Measurements from ENCODE around the gene SLC20A1.
"Not testable (repeated sequence)": the region's sequence is repeated elsewhere in the genome, so short reads cannot be mapped to it uniquely, and the experiment has no call there.

SLC20A1 gene

DNA sequence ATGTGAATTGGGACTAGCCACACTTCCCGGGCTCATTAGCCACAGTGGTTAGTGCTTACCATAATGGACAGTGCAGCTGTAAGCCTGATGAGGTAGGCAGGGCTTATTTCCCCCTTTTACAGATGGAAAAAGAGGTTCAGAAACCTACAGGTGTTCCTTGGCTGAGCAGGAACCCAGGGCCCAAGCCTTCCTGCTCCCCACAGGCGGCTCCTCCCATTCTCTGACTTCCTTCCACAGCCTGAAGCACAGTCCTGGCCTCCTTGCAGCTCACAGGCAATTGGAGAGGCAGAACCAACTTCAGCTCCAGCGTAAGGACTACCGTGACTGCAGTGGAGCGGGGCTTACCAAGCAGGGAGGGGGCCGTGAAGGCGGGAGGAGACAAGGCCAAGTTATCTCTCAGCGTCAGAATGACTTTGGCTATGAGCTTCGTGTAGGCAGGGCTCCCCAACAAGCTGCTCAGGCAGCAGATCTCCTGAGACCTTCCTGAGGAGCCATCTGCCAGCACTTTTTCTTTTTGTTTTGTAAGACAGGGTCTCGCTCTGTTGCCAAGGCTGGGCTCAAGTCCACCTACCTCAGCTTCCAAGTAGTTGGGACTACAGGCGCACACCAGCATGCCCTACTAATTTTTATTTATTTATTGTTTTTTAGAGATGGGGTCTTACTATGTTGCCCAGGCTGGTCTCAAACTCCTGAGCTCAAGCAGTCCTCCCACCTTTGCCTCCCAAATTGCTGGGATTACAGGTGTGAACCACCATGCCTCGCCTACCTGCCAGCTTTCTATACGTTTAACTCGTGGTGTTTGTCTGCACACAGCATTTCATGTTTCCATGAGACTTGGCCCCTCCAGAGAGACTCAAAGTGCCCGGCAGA, 40.8 kb downstream of the SLC20A1 start:
- DNase-seq: no peak

DNA sequence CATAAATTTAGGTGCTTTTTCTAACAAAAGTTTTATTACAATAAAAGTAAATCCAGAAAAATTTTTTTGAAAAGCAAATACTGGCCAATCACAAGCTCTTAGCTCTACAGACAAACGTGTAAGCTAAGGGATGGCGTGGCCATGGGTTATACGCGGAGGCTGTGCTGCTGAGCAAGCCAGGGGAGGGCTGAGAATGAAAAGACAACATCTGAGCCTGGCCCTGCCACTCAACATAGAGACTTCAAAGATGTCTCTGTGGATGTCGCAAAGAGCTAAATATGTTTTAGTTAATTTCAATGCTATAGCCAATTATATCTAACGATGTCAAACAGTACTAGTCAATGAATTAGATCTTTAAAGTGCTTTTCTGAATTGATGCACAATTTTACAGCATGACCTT, 41.8 kb downstream of the SLC20A1 start:
- DNase-seq: no peak

DNA sequence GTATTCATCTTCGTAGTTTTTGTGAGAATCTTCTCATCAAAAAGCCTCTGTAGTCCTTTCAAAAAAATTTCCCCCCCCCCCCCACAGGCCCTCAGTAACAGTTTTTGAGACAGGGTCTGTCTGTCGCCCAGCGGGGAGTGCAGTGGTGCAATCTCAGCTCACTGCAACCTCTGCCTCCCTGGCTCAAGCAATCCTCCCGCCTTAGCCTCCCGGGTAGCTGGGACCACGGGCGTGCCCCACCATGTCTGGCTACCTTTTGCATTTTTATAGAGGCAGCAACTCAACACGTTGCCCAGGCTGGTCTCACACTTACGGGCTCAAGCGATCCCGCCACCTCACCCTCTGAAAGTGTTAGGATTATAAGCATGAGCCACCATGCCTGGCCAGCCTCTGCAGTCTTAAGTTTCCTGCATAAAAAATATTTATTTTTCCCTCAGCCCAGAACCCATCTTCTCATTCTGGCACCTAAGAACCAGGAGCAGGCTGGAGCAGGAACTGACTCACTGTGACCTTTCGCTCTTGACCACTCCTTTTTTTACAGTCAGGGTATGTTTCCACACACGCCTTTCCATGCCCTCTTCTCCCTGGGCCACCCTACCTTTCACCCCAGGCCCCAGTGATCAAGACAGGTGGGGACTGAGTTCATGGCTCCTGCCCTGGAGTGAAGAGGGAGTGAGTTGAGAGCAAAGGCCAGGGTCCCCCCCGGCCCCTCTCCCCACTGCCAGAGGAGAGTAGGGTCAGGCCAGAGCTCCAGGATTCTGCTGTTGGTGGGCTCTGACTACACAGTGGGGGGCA, 42.5 kb downstream of the SLC20A1 start:
- no peak for DNase-seq

DNA sequence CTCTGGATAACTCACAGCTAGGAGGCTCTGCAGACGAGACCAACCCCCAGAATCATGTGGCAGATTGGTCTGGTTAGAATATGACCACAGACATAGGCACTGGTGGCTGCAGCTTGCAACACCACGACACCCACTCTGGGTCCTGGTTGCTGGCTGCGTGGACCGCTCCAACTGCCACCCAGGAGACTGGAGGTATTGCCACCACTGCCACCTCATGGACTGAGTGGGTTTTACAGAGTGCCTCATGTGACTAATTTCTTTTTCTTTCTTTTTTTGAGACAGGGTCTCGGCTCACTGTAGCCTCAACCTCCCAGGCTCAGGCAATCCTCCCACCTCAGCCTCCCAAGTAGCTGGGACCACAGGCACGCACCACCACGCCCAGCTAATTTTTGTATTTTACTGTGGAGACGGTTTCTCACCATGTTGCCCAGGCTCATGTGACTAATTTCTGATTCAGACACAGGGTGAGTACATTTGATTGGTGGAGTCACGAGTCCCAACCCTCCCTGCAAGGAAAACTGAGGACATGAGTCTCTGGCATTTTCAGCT, 45.2 kb downstream of the SLC20A1 start:
- peak; percentile 12 to 61 for DNase-seq

DNA sequence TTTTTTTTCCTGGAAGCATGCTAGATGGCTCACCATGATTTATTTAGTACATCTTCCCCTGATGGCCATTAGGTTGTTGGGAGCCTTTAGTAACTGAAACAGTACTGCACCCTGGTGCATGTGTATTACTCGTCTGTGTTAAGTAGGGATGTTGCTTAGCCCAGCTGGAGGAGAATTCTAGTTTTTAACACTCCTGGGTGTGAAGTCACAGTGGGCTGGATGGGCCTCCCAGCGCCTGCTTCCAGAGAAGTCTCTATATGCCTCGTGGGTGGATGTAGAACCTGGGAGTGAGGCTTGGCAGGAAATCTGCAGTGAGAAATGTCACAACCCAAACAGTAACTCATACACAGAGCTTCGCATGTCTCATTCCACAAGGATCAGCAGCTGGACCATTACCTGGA, 46.1 kb downstream of the SLC20A1 start:
- DNase-seq: peak in 1 of 2 experiments; percentile 5

DNA sequence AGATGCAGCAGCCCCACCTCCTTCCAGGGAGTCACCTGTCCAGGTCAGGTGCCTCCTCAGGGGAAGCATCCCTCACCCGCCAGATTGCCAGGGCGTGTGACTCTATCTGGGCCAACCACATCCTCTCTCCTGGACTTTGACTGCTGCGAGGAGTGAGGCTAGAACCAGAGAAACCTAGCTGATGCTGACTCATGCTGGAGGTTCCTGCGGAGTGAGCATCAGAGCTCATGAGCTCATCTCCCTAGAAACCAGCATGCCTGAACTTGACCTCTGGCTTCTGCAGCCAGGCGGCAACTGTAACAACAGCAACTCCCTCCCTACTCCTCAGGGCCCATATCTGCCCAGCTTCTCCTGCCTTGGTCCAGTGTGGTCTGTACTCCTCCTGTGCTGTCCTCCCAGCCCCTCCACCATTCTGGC, 46.8 kb downstream of the SLC20A1 start:
- DNase-seq: peak; percentile 15 to 38

DNA sequence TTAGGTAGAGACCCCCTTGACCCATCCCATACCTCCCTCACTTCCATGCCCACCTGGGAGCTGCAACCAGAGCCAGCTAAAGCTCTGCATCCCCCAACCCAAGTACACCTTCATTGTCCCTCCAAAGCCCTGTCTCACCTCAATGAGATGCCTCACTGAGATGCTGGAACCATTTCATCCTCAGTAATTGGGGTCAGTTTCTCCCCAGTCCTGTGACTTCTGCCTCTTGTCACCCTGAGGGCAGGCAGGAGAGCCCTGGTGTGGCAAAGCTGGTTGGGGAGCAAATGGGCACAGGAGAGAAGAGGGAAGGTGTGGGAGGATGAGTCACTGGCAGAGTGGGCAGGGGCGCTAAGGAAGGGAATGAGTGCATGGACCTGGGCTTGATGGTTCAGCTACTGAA, 47.2 kb downstream of the SLC20A1 start:
- DNase-seq: no peak

DNA sequence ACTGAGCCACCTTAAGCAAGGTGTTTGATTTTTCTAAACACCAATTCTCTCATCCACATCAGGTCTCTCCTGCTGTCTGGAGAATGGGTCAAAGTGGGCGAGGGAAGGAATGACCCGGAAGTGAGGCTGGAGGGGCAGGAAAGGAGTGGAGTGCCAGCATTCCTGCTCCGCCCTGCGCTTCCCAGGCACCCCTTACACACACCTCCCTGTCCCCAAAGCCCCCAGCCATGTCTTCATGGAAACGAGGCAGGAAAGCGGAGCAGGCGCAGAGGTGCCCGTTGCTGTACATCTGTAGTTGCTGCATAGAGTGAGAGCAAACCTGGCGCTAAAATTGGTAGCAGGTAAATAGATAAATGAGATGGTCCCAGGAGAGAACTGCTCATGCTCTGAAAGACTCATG, 47.9 kb downstream of the SLC20A1 start:
- no peak for DNase-seq

DNA sequence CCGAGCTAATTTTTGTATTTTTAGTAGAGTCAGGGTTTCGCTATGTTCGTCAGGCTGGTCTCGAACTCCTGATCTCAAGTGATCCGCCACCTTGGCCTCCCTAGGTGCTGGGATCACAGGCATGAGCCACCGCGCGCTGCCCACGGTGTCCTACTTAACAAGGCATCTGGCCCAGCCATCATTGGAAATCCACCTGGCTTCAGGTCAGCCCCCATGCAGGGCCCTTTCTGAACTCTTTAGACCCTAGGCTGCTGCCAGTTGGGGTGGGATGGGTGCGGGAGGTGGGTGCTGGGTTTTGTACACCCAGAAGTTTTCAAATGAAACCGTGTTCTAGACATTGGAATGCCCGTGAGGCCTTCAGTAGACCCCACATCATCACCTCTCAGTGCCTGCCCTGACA, 48.4 kb downstream of the SLC20A1 start:
- DNase-seq: no peak

DNA sequence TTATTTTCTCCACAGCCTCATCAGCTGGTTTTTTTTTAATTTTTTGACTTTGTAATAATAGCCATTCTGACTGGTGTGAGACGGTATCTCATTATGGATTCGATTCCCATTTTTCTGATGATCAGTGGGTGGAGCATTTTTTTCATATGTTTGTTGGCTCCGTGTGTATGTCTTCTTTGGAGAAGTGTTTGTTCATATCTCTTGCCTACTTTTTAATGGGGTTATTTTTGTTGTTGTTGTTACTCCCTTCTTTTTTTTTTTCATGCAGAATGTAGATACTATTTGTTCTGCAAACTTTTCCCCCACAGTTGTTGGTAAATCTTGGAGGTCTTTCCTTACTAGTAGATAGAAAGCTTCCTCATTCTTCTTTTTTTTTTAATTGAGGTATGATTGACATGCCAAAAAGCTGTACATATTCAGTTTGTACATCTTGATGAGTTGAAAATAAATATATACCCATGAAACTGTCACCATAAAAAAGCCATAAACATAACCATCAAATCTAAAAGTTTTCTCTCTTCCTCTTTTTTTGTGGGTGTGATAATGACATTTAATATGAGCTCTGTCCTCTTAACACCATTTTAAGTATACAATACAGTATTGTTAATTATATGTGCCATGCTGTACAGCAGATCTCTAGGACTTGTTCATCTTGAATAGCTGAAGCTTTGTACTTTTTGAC, 53.2 kb downstream of the SLC20A1 start:
- no peak for DNase-seq

DNA sequence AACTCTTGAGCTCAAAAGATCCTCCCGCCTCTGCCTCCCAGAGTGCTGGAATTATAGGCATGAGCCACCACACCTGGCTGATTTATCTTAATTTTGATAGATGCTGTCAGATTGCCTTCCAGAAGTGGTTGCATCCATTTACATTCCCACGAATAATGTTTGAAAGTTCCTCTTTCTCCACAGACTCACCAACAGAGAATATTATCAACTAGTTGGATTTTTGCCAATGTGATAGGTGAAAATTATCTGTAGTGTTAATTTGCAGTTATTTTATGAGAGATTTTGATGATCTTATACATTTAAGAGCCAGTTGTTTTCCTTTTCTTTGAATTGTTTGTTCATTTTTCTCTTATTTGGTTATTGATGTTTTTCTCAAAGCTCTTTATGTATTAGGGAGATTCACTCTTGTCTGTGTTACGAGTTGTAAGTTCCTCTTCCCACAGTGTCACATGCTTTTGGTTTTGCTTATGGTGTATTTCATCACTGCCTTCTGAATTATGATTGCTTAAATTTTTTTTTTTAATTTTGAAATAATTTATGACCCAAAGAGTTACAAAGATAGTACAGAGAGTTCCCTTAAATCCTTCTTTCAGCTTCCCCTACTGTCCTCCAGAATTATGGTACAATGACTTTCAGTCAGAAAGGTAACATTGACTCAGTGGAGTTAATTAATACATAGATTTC, 54.4 kb downstream of the SLC20A1 start:
- no peak for DNase-seq

DNA sequence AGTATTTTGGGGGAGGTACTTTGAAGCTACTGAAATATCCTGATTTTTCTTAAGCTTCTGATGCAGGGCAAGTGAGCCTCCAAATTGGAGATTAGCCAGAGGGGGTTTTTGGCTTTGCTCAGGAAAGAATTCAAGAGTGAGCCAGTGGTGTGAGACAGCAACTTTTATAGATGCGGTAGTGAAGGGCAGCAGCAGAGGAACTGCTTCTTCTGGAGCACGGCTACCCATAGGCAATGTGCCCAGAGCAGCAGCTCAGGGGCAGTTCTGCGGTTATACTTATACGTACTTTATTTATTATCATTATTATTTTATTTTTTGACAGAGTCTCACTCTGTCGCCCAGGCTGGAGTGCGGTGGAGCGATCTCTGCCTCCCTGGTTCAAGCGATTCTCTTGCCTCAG, 55.3 kb downstream of the SLC20A1 start:
- no peak for DNase-seq

DNA sequence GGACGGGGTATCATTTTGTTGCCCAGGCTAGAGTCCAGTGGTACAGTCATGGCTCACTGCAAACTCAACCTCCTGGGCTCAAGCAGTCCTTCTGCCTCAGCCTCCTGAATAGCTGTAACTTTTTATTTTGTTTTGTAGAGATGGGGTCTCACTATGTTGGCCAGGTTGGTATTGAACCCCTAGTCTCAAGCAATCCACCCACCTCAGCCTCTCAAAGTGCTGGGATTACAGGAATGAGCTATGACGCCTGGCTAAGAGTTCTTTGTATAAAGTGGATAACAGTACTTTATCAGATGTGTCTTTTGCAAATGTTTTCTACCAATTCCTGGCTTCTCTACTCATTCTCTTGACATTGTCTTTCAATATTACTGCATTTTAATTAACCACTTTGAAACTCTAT, 57.9 kb downstream of the SLC20A1 start:
- no peak for DNase-seq

DNA sequence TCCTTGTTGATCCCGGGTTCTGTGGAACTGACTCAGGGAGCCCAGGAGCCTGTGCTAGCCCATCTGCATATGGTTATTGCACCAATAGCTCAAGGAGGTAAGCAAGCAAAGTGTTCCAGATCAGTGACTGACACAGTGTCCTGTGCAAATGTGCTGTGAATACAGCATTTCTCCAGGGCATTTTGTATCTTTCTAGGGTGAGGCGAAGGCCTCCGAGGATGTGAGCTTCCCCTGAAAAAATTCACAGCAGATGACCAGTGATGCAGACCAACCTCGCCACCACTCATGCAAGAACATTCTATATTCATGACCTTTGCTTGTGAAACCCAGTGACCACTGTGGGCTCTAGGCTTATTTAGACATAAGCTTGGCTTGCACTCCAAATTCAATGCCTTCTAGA, 59.8 kb downstream of the SLC20A1 start:
- DNase-seq: no peak

DNA sequence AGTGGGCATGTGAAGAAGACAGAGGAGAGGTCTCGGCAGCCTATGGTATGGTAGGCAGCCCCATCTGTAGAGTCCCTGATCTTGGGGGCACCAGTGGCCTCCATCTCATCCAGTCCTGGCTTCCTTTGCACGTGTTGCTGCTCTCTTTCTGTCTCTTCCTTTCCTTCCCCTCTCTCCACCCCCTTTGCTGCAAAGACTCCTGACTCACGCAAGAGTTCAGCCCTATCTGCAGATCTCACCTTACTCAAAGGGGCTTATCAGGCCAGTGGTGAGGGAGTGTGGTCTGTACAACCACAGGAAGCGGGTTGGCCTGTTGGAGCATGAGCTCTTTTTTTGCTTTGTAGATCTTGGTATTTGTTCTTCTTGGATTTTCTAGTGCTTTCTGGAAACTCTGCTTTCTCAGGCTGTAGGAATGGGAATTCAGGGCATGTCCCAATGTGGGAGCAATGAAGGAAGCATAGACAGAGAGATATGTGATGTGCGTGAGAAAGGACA, 60.5 kb downstream of the SLC20A1 start:
- no peak for DNase-seq

DNA sequence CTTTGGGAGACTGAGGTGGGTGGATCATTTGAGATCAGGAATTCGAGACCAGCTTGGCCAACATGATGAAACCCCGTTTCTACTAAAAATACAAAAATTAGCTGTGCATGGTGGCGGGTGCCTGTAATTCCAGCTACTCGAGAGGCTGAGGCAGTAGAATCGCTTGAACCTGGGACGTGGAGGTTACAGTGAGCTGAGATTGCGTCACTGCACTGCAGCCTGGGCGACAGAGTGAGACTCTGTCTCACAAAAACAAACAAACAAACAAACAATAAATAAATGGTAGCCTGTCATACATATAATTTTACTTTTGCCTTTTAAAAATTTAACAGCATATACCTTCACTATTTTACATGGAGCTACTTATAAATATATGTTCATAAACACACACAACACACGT, 61.2 kb downstream of the SLC20A1 start:
- not testable (repeated sequence) for DNase-seq

DNA sequence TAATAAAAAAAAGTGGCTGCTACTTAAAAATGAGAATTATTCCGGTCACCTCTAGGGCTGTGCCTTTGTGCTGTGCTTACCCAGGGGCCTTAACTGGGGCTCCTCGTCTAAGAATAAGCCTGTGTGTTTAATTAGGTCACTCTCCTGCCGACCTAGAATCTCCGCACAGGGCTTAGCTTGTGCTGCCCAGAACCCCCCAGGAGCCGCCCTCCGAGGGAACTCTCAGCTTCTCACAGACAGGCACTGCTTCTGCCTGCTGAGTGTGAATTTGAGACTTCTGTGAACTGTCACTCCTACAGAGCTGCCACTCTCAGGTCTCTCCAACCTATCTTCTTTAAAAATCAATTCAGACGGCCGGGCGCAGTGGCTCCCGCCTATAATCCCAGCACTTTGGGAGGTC, 63.2 kb downstream of the SLC20A1 start:
- DNase-seq: no peak

DNA sequence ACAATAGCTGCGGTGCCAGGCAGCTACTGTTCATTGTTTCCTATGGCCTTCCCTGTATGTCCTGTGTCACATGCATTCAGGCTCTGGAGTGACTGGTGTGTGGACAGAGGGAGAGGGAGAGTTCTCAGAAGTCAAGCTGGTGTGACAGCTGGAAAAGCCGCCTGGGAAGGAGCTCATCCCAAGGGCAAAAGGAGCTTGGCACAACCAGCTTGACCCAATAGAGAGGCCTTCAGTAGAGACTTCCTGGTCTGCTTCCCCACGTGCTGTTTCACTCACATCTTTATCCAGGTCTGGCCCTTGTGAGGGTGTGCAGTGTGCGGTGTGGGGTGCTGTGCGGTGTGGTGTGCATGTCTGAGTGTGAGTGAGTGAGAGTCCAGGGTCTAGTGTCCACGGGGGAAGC, 64.0 kb downstream of the SLC20A1 start:
- no peak for DNase-seq

DNA sequence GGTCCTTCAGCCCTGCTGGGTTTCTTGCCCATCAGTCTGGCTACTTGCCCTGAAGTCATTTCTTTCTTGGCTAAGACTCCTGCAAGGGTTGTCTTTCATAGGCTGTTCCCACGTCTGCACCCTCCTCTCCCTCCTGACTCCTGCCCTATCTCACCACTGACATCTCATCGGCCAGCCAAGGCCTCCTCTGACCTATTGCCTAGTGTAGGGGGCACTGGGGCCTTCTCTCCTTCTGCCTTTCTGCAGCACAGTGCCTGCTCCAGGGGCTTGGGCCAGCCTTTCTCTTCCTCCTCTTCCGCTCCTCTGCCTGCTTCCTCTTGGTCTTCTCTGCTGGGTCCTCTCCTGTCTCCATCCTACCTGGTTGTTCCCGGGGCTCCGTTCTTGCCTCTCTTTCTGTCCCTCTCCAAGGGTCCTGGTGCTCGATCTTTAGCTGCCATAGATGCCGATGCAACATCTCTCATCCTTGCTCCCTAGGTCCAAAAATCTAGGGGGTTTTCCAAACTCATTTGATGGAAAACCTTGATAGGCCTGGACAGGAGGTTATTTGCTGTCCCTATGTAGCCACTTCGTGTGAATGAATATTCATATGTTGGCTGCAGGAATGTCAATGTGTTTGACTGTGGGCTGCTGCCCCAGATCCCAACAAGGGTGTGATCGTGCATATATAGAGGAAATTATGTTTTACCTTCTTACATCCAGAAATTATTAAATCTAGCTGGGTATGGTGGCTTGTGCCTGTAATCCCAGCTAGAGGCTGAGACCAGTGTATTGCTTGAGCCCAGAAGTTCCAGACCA, 65.4 kb downstream of the SLC20A1 start:
- DNase-seq: no peak

DNA sequence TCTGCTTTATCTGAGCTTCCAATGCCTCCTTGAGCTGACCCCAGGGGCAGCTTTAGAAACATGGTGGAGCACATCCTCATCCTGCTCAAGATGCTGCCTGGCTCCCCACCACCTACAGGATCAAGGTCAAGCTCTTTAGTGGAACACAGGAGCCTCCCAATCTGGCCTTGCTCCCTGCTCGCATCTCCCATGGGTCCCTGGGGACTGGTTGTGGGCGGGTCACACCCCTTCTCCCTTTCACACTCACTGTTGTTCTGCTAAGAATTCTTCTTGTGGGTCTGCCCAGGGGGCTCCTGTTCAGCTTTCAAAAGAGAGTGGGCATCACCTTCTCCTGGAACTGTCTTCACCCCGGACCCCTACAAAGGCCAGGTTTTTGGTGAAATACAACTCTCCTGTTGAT, 66.7 kb downstream of the SLC20A1 start:
- no peak for DNase-seq

DNA sequence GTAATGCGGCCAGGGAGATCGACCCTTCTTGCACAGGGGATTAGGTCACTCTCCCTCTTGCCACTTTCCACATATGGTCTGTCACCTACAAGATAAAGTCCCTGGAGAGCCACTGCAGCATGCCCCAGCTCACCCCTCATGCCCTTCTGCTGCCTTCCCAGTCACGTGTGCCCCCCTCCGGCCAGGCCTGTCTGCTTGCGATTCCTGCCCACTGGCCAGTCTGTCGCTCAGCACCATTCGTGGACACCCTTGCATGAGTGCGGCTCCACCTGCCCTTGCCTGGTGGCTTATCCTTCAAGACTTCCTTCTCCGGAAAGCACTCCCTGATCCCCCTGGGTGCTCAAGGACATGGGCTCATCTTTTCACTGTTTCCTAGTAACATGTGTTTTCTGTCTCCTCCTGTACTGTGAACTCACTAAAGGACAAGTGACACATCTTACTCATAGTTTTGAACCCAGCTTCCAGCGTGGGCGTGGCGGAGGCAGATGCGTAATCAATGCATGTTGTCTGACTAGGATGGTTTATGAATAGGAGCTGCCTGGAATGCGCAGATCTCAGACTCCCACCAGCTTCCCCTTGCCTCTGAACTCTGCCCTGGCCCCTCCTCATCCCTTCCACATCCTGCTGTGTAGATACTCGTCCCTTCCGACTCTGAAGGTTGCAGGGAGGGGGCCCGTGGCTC, 67.3 kb downstream of the SLC20A1 start:
- DNase-seq: no peak

Measured in SHP77 (cell line).